ENCODE results near the gene ATXN10.
A peak's percentile ranks its signal among the peaks of the same experiment; 100 is the strongest.

The ATXN10 gene

DNA sequence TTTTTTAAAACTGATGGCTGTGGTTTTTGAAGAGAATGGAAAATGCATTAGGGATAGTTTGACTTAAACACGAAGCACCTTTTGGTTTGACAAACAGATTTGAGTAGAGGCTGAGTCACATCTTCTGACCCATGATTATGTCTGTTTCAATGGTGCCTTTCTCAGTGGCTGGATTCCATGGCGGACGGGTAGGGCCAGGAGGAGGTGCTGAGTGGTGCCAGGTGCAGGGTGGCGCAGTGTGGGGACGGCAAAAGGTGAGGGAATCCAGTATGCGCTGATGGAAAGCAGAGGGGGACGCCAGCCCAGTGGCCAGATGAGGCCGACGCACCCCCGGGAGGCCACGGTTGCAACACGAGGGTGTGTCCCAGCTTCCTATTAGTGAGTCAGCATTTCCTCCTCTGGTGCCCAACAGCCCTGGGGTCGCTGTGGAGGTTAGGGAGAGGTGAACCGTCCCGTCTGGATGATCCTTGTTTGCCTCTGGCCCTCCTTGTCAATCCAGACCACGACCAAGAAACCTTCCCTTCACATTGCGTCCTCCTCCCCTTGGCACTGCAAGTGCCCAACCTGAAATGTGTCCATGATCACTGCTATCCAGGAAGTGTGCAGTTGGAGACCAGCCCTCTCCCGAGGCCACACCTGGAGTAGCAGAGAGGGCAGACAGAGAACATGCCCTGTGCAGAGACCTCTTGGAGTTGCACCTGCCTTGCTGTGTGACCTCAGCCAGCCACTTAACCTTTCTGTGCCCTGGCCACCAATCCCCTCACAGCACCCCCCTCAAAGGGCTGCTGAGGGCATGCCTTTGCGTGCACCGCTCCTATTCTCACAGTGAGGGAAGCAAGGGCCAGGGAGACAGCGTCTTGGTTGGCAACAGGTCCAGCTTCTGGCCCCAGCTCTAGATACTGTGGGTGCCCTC, 32.5 kb upstream of the ATXN10 start:
- Histone ChIP-seq H3K4me3 (ENCODE audit: severe bottlenecking) (no peak overlapping the region), H3K36me3 (ENCODE audit: low read depth) (no peaks in the 10 kb centered on the region), H3K9me3 (ENCODE audit: severe bottlenecking) (no peaks in the 10 kb centered on the region), H3K27ac (ENCODE audit: poor library complexity, severe bottlenecking) (peak overlapping the region; percentile 79), H3K27me3 (ENCODE audit: insufficient read depth, poor library complexity, severe bottlenecking) (no peaks in the 10 kb centered on the region), H3K4me1 (ENCODE audit: insufficient read depth, poor library complexity, severe bottlenecking) (peaks cover 32% of the 10 kb centered on the region)
- peak; percentile 80 for ATAC-seq (ENCODE audit: low read depth)
- peak; percentile 89 for DNase-seq (ENCODE audit: low spot score)
- TF ChIP-seq, protein P1, sequence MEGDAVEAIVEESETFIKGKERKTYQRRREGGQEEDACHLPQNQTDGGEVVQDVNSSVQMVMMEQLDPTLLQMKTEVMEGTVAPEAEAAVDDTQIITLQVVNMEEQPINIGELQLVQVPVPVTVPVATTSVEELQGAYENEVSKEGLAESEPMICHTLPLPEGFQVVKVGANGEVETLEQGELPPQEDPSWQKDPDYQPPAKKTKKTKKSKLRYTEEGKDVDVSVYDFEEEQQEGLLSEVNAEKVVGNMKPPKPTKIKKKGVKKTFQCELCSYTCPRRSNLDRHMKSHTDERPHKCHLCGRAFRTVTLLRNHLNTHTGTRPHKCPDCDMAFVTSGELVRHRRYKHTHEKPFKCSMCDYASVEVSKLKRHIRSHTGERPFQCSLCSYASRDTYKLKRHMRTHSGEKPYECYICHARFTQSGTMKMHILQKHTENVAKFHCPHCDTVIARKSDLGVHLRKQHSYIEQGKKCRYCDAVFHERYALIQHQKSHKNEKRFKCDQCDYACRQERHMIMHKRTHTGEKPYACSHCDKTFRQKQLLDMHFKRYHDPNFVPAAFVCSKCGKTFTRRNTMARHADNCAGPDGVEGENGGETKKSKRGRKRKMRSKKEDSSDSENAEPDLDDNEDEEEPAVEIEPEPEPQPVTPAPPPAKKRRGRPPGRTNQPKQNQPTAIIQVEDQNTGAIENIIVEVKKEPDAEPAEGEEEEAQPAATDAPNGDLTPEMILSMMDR (IDR thresholded peaks at IDR 0.05; ENCODE audit: poor library complexity, severe bottlenecking), result peak; percentile 12

DNA sequence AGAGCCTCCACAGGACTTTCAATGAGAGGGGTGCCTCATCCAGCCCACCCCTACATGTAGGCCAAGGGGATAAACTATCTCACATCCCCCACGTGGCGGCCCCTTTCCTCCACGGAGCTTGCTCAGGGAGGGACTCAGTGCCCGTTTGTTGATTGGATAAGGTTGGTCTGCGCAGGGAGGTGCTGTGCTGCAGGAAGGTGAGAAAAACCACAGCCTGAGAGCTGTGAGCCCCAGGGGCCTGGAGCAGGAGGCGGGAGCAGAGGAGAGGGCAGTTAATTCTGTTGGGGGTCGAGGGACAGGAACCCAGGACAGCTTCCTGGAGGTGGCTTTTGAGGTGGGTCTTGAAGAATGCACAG, 31.9 kb upstream of the ATXN10 start:
- H3K4me1 ChIP-seq (ENCODE audit: insufficient read depth, poor library complexity, severe bottlenecking), result peaks cover 32% of the 10 kb centered on the region
- no peak for DNase-seq (ENCODE audit: low spot score)
- H3K4me3 ChIP-seq (ENCODE audit: severe bottlenecking), result no peak overlapping the region
- no peaks in the 10 kb centered on the region for H3K27me3 ChIP-seq (ENCODE audit: insufficient read depth, poor library complexity, severe bottlenecking)
- no peaks in the 10 kb centered on the region for H3K9me3 ChIP-seq (ENCODE audit: severe bottlenecking)
- no peaks in the 10 kb centered on the region for H3K36me3 ChIP-seq (ENCODE audit: low read depth)
- TF ChIP-seq, protein P1 (IDR thresholded peaks at IDR 0.05; ENCODE audit: poor library complexity, severe bottlenecking), result no peak
- H3K27ac ChIP-seq (ENCODE audit: poor library complexity, severe bottlenecking), result peak overlapping the region; percentile 79
- no peak for ATAC-seq (ENCODE audit: low read depth)

DNA sequence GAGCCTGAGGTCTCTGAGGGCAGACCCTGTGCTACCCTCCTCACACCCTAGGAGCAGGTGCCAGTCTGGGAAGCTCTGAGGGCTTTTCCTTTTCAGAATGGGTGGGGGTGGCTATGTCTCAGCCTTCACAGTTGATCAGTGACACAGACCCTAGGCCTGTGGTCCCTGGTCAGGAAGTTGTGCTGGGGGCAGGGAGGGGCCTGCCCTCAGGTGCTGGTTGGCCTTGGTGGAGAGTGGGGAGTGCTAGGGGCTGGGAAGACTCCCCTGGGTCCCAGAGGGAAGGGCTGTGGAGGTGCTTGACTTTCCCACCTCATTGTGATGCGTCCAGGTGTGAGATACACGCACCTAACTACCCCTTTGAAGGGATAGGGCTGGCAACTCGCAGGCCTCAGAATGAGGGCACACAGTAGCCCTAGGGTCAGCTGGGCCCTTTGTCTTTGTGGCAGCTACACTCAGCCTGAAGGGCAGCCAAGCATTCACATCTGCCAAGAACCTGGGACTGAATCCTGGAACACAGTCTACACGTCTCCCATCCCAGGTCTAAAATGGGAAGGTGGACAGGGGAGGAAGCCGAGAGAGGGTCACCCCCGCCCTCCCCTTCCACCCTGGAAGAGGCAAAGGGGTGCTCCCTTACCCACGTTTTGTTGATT, 31.2 kb upstream of the ATXN10 start:
- TF ChIP-seq, protein P1 (IDR thresholded peaks at IDR 0.05; ENCODE audit: poor library complexity, severe bottlenecking), result no peak
- H3K27me3 ChIP-seq (ENCODE audit: insufficient read depth, poor library complexity, severe bottlenecking), result no peaks in the 10 kb centered on the region
- DNase-seq (ENCODE audit: low spot score) (no peak), ATAC-seq (ENCODE audit: low read depth) (no peak)
- no peak overlapping the region for H3K4me3 ChIP-seq (ENCODE audit: severe bottlenecking)
- peaks cover 32% of the 10 kb centered on the region for H3K4me1 ChIP-seq (ENCODE audit: insufficient read depth, poor library complexity, severe bottlenecking)
- no peak overlapping the region for H3K27ac ChIP-seq (ENCODE audit: poor library complexity, severe bottlenecking)
- H3K36me3 ChIP-seq (ENCODE audit: low read depth), result no peaks in the 10 kb centered on the region
- no peaks in the 10 kb centered on the region for H3K9me3 ChIP-seq (ENCODE audit: severe bottlenecking)

DNA sequence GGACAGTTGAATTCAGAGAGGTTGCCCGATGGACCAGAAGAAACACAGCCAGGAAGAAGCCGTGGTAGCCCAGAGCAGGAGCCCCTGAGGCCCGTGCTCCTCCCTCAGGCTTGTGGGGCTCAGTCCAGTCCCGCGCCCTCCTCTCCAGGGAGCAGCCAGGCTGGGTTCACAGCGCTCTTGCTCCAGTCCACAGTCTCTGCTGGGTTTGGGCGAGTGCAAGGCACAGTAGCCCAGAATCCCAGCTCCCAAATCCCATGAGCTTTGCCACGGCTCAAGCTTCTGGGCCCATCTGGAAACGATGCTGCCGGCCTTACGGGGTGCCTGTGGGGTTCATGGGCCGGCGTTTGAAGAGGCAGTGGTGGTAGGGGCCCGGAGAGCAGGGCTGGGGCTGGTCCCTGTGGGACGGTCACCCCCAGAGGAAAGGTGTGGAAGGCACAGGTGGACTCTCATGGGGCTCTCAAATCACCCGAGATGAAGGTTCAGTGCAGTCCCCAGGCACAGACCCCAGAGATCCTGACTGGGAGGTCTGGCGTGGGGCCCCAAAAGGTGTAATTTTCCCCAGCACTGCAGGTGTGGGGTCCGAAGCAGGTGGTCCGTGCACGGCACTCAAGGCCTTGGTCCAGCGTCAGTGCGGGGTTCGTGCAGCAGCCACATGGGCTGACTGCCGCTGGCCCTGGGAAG, 30.6 kb upstream of the ATXN10 start:
- H3K4me3 ChIP-seq (ENCODE audit: severe bottlenecking), result no peak overlapping the region
- TF ChIP-seq, protein P1 (IDR thresholded peaks at IDR 0.05; ENCODE audit: poor library complexity, severe bottlenecking), result no peak
- H3K4me1 ChIP-seq (ENCODE audit: insufficient read depth, poor library complexity, severe bottlenecking), result peaks cover 32% of the 10 kb centered on the region
- no peak for DNase-seq (ENCODE audit: low spot score)
- H3K9me3 ChIP-seq (ENCODE audit: severe bottlenecking), result no peaks in the 10 kb centered on the region
- ATAC-seq (ENCODE audit: low read depth), result no peak
- H3K36me3 ChIP-seq (ENCODE audit: low read depth), result no peaks in the 10 kb centered on the region
- no peak overlapping the region for H3K27ac ChIP-seq (ENCODE audit: poor library complexity, severe bottlenecking)
- H3K27me3 ChIP-seq (ENCODE audit: insufficient read depth, poor library complexity, severe bottlenecking), result no peaks in the 10 kb centered on the region

All from RWPE2 (cell line).